ENCODE data around the gene SORCS1. TPM values are rescaled to one million over a fixed set of nuclear protein-coding genes. Genes with fewer than 3 reads are reported as not detected.

SORCS1 gene
- total RNA-seq, 1 experiment from 2014 or later: not detected

GRCh38 chr10:106919871-106920282 is 244.6 kb downstream of the SORCS1 start:
- CTCF ChIA-PET: no interaction called here
- POLR2A ChIA-PET: no interaction called here
- H3K36me3 Mint-ChIP-seq (ENCODE audit: insufficient read depth, unreplicated experiment): no peaks in the 10 kb centered on the region
- Histone ChIP-seq H3K4me1 (no peaks in the 10 kb centered on the region), H3K36me3 (ENCODE audit: control insufficient read depth, insufficient read depth, low read length) (no peaks in the 10 kb centered on the region), H3K27me3 (replicated peaks; ENCODE audit: control insufficient read depth, insufficient read depth, low read length) (no peaks in the 10 kb centered on the region), H3K4me3 (ENCODE audit: low read depth, low read length) (no peak overlapping the region), H3K9me3 (no peaks in the 10 kb centered on the region)
- H3K4me3 Mint-ChIP-seq (ENCODE audit: unreplicated experiment): no peak overlapping the region
- DNase-seq: no peak
- H3K27ac Mint-ChIP-seq (ENCODE audit: unreplicated experiment): no peak overlapping the region
- no peak for TF ChIP-seq CTCF (IDR thresholded peaks at IDR 0.05; ENCODE audit: insufficient read depth in 1 of 2, low read depth in 1 of 2, low read length in 1 of 2, severe bottlenecking in 1 of 2, unreplicated experiment in 1 of 2)
- intact Hi-C loops (cut with micrococcal nuclease; ENCODE audit: unreplicated experiment): no loop called here
- H3K27me3 Mint-ChIP-seq (ENCODE audit: insufficient read depth, unreplicated experiment): peaks cover 3% of the 10 kb centered on the region
- no peaks in the 10 kb centered on the region for H3K4me1 Mint-ChIP-seq (ENCODE audit: low read depth, unreplicated experiment)
- BruUV-seq (replicated peaks): no TSS peak
- no peaks in the 10 kb centered on the region for H3K9me3 Mint-ChIP-seq (ENCODE audit: unreplicated experiment)

- Histone ChIP-seq H3K36me3 (ENCODE audit: control insufficient read depth, insufficient read depth, low read length) (no peaks in the 10 kb centered on the region), H3K27me3 (replicated peaks; ENCODE audit: control insufficient read depth, insufficient read depth, low read length) (no peaks in the 10 kb centered on the region), H3K9me3 (no peaks in the 10 kb centered on the region), H3K4me3 (ENCODE audit: low read depth, low read length) (no peak overlapping the region), H3K4me1 (no peaks in the 10 kb centered on the region)
- no TSS peak for BruUV-seq (replicated peaks)
- peaks cover 3% of the 10 kb centered on the region for H3K27me3 Mint-ChIP-seq (ENCODE audit: insufficient read depth, unreplicated experiment)
- H3K4me3 Mint-ChIP-seq (ENCODE audit: unreplicated experiment): no peak overlapping the region
- no peak for TF ChIP-seq CTCF (IDR thresholded peaks at IDR 0.05; ENCODE audit: insufficient read depth in 1 of 2, low read depth in 1 of 2, low read length in 1 of 2, severe bottlenecking in 1 of 2, unreplicated experiment in 1 of 2)
- no peak overlapping the region for H3K27ac Mint-ChIP-seq (ENCODE audit: unreplicated experiment)
- POLR2A ChIA-PET: no interaction called here
- intact Hi-C loops (cut with micrococcal nuclease; ENCODE audit: unreplicated experiment): no loop called here
- no peaks in the 10 kb centered on the region for H3K36me3 Mint-ChIP-seq (ENCODE audit: insufficient read depth, unreplicated experiment)
- CTCF ChIA-PET: no interaction called here
- no peaks in the 10 kb centered on the region for H3K4me1 Mint-ChIP-seq (ENCODE audit: low read depth, unreplicated experiment)
- DNase-seq: no peak
- H3K9me3 Mint-ChIP-seq (ENCODE audit: unreplicated experiment): no peaks in the 10 kb centered on the region
These were observed 247.0 kb downstream of the SORCS1 start for GRCh38 chr10:106917452-106918055.

- Mint-ChIP-seq H3K27ac (ENCODE audit: unreplicated experiment) (no peak overlapping the region), H3K27me3 (ENCODE audit: insufficient read depth, unreplicated experiment) (peaks cover 3% of the 10 kb centered on the region)
- CTCF ChIA-PET: no interaction called here
These were observed 250.5 kb downstream of the SORCS1 start for GRCh38 chr10:106914016-106914415.

More at GRCh38 chr10:106914016-106914415, 250.5 kb downstream of the SORCS1 start:
- Histone ChIP-seq H3K9me3 (no peaks in the 10 kb centered on the region), H3K4me1 (no peaks in the 10 kb centered on the region), H3K27me3 (replicated peaks; ENCODE audit: control insufficient read depth, insufficient read depth, low read length) (no peaks in the 10 kb centered on the region), H3K36me3 (ENCODE audit: control insufficient read depth, insufficient read depth, low read length) (no peaks in the 10 kb centered on the region), H3K4me3 (ENCODE audit: low read depth, low read length) (no peak overlapping the region)
- no peak for DNase-seq
- POLR2A ChIA-PET: no interaction called here
- Mint-ChIP-seq H3K9me3 (ENCODE audit: unreplicated experiment) (no peaks in the 10 kb centered on the region), H3K4me1 (ENCODE audit: low read depth, unreplicated experiment) (no peaks in the 10 kb centered on the region), H3K4me3 (ENCODE audit: unreplicated experiment) (no peak overlapping the region), H3K36me3 (ENCODE audit: insufficient read depth, unreplicated experiment) (no peaks in the 10 kb centered on the region)
- no TSS peak for BruUV-seq (replicated peaks)
- no peak for TF ChIP-seq CTCF (IDR thresholded peaks at IDR 0.05; ENCODE audit: insufficient read depth in 1 of 2, low read depth in 1 of 2, low read length in 1 of 2, severe bottlenecking in 1 of 2, unreplicated experiment in 1 of 2)
- intact Hi-C loops (cut with micrococcal nuclease; ENCODE audit: unreplicated experiment): no loop called here

All from Caco-2 (cell line).